CD14-positive monocyte (primary cell): ENCODE results near the gene HSPA2. TPM values are rescaled to one million over a fixed set of nuclear protein-coding genes. Genes with fewer than 3 reads are reported as not detected.

Source experiments
- DNase-seq, 3 donors: peaks; one replicate each; pipeline ENCODE4 v3.0.0-alpha.2; 2011 to 2022
- H2AFZ ChIP-seq: 2 replicates; pipeline ENCODE4 v1.6.0; 2012; ENCODE audit warnings: mild to moderate bottlenecking, low read depth, low read length, inconsistent platforms; ENCODE audit not compliant: insufficient read depth, poor library complexity, severe bottlenecking
- H3K27ac ChIP-seq, 2 donors: 1 replicate in 1 of 2; 2 replicates in 1 of 2; pipeline ENCODE4 v1.5.1; 2012 to 2013; ENCODE audit warnings: low read length in 2 of 2, control low read depth in 1 of 2, inconsistent platforms in 1 of 2, low read depth in 1 of 2, mild to moderate bottlenecking in 1 of 2
- H3K27me3 ChIP-seq, 2 donors: one replicate each; pipeline versions ENCODE4 v1.6.0 to v1.6.1; 2011 to 2013; ENCODE audit warnings: low read length in 2 of 2; ENCODE audit not compliant: control insufficient read depth in 2 of 2, insufficient read depth in 2 of 2
- H3K36me3 ChIP-seq, 2 donors: replicated peaks in 1 of 2; 1 replicate in 1 of 2; 2 replicates in 1 of 2; pipeline versions ENCODE4 v1.5.1 to v1.6.1; 2012 to 2013; ENCODE audit warnings: low read length in 2 of 2, control low read depth in 1 of 2, inconsistent platforms in 1 of 2, mild to moderate bottlenecking in 1 of 2; ENCODE audit not compliant: insufficient read depth in 2 of 2, control insufficient read depth in 1 of 2
- H3K4me1 ChIP-seq, 2 donors: 1 replicate in 1 of 2; 2 replicates in 1 of 2; pipeline versions ENCODE4 v1.5.1 to v1.6.1; 2012 to 2013; ENCODE audit warnings: low read length in 2 of 2, control low read depth in 1 of 2, inconsistent platforms in 1 of 2, mild to moderate bottlenecking in 1 of 2, moderate library complexity in 1 of 2; ENCODE audit not compliant: insufficient read depth in 2 of 2, control insufficient read depth in 1 of 2
- H3K4me2 ChIP-seq: replicated peaks from 2 replicates; pipeline ENCODE3; 2012; ENCODE audit warnings: low read length, moderate library complexity, mild to moderate bottlenecking; ENCODE audit not compliant: poor library complexity, severe bottlenecking; ENCODE audit errors: extremely low read depth
- H3K4me3 ChIP-seq, 3 experiments: fragments of 200-600 bp in 1 of 3; sonication (generic) in 1 of 3; replicated peaks in 1 of 3; 1 replicate in 2 of 3; 2 replicates in 1 of 3; pipeline ENCODE4 v1.5.1; 2011 to 2013; ENCODE audit warnings: low read length in 3 of 3, mild to moderate bottlenecking in 3 of 3, control low read depth in 2 of 3, low read depth in 2 of 3, inconsistent platforms in 1 of 3, moderate library complexity in 1 of 3
- H3K79me2 ChIP-seq: 2 replicates; pipeline ENCODE4 v1.6.0; 2012; ENCODE audit warnings: mild to moderate bottlenecking, control low read depth, inconsistent platforms, low read length, moderate library complexity; ENCODE audit not compliant: insufficient read depth
- H3K9ac ChIP-seq: 2 replicates; pipeline ENCODE4 v1.6.0; 2017; ENCODE audit warnings: low read length, mild to moderate bottlenecking; ENCODE audit not compliant: insufficient read depth, poor library complexity, severe bottlenecking
- H3K9me3 ChIP-seq, 2 donors: replicated peaks in 1 of 2; 1 replicate in 1 of 2; 2 replicates in 1 of 2; pipeline versions ENCODE4 v1.5.1 to v1.6.1; 2012 to 2013; ENCODE audit warnings: low read length in 2 of 2, control low read depth in 1 of 2; ENCODE audit not compliant: control insufficient read depth in 1 of 2, insufficient read depth in 1 of 2
- H4K20me1 ChIP-seq: 2 replicates; pipeline ENCODE4 v1.6.0; 2012; ENCODE audit warnings: mild to moderate bottlenecking, low read length, control low read depth, moderate library complexity; ENCODE audit not compliant: insufficient read depth
- H3K27ac Mint-ChIP-seq, 7 donors: one replicate each; pipeline ENCODE4 v1.8.0; 2020; ENCODE audit warnings: mild to moderate bottlenecking in 7 of 7, mixed read lengths in 7 of 7, moderate library complexity in 6 of 7, inconsistent platforms in 2 of 7
- H3K27me3 Mint-ChIP-seq, 3 donors: one replicate each; pipeline ENCODE4 v1.8.0; 2021 to 2022; ENCODE audit warnings: low read depth in 3 of 3, mild to moderate bottlenecking in 3 of 3, mixed read lengths in 3 of 3, moderate library complexity in 3 of 3, inconsistent platforms in 1 of 3
- H3K36me3 Mint-ChIP-seq, 2 donors: one replicate each; pipeline ENCODE4 v1.8.0; 2020; ENCODE audit warnings: mixed read lengths in 2 of 2, inconsistent platforms in 1 of 2, mild to moderate bottlenecking in 1 of 2
- H3K4me1 Mint-ChIP-seq: one replicate; pipeline ENCODE4 v1.8.0; 2020; ENCODE audit warnings: mild to moderate bottlenecking, mixed read lengths
- H3K4me3 Mint-ChIP-seq, 2 donors: one replicate each; pipeline ENCODE4 v1.8.0; 2020; ENCODE audit warnings: mild to moderate bottlenecking in 2 of 2, mixed read lengths in 2 of 2, moderate library complexity in 1 of 2
- H3K9me3 Mint-ChIP-seq, 7 donors: one replicate each; pipeline ENCODE4 v1.8.0; 2020 to 2022; ENCODE audit warnings: mixed read lengths in 7 of 7, mild to moderate bottlenecking in 6 of 7, moderate library complexity in 6 of 7, inconsistent platforms in 2 of 7
- CTCF ChIP-seq: fragments of 200-600 bp; IDR thresholded peaks from one replicate; pipeline ENCODE4 v1.8.0; 2022; ENCODE audit warnings: antibody characterized with exemption, mild to moderate bottlenecking
- WGBS: methylation state at CpG from one replicate; pipeline ENCODE4 v1.1.5; 2013; ENCODE audit warnings: missing lambda C conversion rate; ENCODE audit not compliant: insufficient coverage; 5-methylcytosine and 5-hydroxymethylcytosine counted together
- intact Hi-C, 2 donors: fragments of 100-400 bp; cut with micrococcal nuclease; formaldehyde crosslinking; loops; one replicate each; pipeline versions ENCODE4 v1.15.0 to v1.15.1; 2023
- polyA plus RNA-seq, 3 donors: library from polyadenylated mRNA; depleted of rRNA in 1 of 3; unstranded in 2 of 3; stranded (reverse) in 1 of 3; fragments of 300-500 nt in 2 of 3; fragments of >200 nt in 1 of 3; fragmentation: Illumina TruSeq in 2 of 3; gene quantifications; 1 replicate in 2 of 3; 2 replicates in 1 of 3; pipeline ENCODE4 v1.2.3, GENCODE V29; 2012 to 2021

The HSPA2 gene
- polyA plus RNA-seq, 3 donors: 0.17 to 0.41 TPM; not detected in 1

DNA sequence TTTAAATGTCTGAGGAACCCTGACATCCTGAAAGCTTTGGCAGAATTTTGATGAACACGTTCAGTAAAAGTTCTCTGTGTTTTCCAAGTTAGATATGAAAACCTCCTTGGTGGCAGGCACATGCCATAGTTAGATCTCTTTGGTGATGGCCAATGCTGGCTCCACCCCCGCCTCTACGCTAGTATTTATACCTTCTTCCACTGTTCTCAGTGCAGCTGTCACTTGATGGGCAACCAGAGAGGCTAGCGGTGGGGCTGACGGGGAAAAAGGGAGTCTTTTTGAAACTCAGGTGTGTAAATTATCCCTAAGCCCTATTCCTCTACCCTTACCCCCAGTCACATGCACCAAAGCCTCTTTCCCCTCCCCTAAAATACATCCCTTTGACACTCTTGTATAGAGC is 41.3 kb downstream of the HSPA2 start:
- H3K4me1 ChIP-seq: no peaks in the 10 kb centered on the region
- no peak overlapping the region for H3K4me3 ChIP-seq
- H3K9ac ChIP-seq: no peak overlapping the region
- no peaks in the 10 kb centered on the region for H3K27me3 ChIP-seq
- no peaks in the 10 kb centered on the region for H3K36me3 Mint-ChIP-seq
- H3K4me3 Mint-ChIP-seq: no peak overlapping the region
- no peak overlapping the region for H2AFZ ChIP-seq
- no peaks in the 10 kb centered on the region for H3K4me1 Mint-ChIP-seq
- H3K36me3 ChIP-seq: no peaks in the 10 kb centered on the region
- H4K20me1 ChIP-seq: no peaks in the 10 kb centered on the region
- no peak for TF ChIP-seq CTCF
- WGBS: 60% methylated on average over 1 of the region's 5 CpGs
- H3K27ac ChIP-seq: no peak overlapping the region
- H3K9me3 Mint-ChIP-seq: peaks cover 0 to 2% (median 0%) of the 10 kb centered on the region in 7 donors
- no peaks in the 10 kb centered on the region for H3K9me3 ChIP-seq
- no peak overlapping the region for H3K27ac Mint-ChIP-seq
- H3K27me3 Mint-ChIP-seq: no peaks in the 10 kb centered on the region
- DNase-seq: no peak
- intact Hi-C loops: no loop called here
- no peaks in the 10 kb centered on the region for H3K79me2 ChIP-seq
- H3K4me2 ChIP-seq: no peak overlapping the region

- H3K9me3 ChIP-seq: no peaks in the 10 kb centered on the region
- H3K9ac ChIP-seq: no peak overlapping the region
- no peaks in the 10 kb centered on the region for H3K27me3 ChIP-seq
- peaks cover 0 to 3% (median 0%) of the 10 kb centered on the region in 7 donors for H3K9me3 Mint-ChIP-seq
- no peaks in the 10 kb centered on the region for H3K4me1 Mint-ChIP-seq
- H3K36me3 Mint-ChIP-seq: no peaks in the 10 kb centered on the region
- no peaks in the 10 kb centered on the region for H3K36me3 ChIP-seq
- no peak overlapping the region for H2AFZ ChIP-seq
- H3K4me2 ChIP-seq: no peak overlapping the region
- intact Hi-C loops: no loop called here
- no peak overlapping the region for H3K4me3 ChIP-seq
- H3K27ac Mint-ChIP-seq: no peak overlapping the region
- H3K27me3 Mint-ChIP-seq: peaks cover 0 to 4% (median 0%) of the 10 kb centered on the region in 3 donors
- H3K79me2 ChIP-seq: no peaks in the 10 kb centered on the region
- WGBS: no CpG with 5 or more reads among the region's 1 CpG
- DNase-seq: no peak
- H3K4me3 Mint-ChIP-seq: no peak overlapping the region
- no peaks in the 10 kb centered on the region for H4K20me1 ChIP-seq
- H3K4me1 ChIP-seq: no peaks in the 10 kb centered on the region
- TF ChIP-seq CTCF: no peak
- no peak overlapping the region for H3K27ac ChIP-seq
These were observed 43.6 kb downstream of the HSPA2 start for GRCh38 chr14:64584190-64584589.
